Activated naive CD8-positive, alpha-beta T cell treated with anti-CD3 and anti-CD28 coated beads for 36 hours (primary cell): ENCODE data around the gene MGAT5. TPM values are rescaled to one million over a fixed set of nuclear protein-coding genes. Genes with fewer than 3 reads are reported as not detected.
A peak's percentile ranks its signal among the peaks of the same experiment; 100 is the strongest.

Source experiments
- DNase-seq: peaks from one replicate; pipeline ENCODE4 v3.0.0; 2021
- H3K27ac Mint-ChIP-seq: one replicate; pipeline ENCODE4 v1.8.0; 2022; ENCODE audit warnings: mild to moderate bottlenecking, moderate library complexity, mixed read lengths
- H3K27me3 Mint-ChIP-seq: one replicate; pipeline ENCODE4 v1.8.0; 2022; ENCODE audit warnings: mild to moderate bottlenecking, mixed read lengths
- H3K36me3 Mint-ChIP-seq: one replicate; pipeline ENCODE4 v1.8.0; 2021; ENCODE audit warnings: mild to moderate bottlenecking, mixed read lengths
- H3K4me1 Mint-ChIP-seq: one replicate; pipeline ENCODE4 v1.8.0; 2021; ENCODE audit warnings: mixed read lengths
- H3K4me3 Mint-ChIP-seq: one replicate; pipeline ENCODE4 v1.8.0; 2022; ENCODE audit warnings: mild to moderate bottlenecking, moderate library complexity, mixed read lengths
- H3K9me3 Mint-ChIP-seq: one replicate; pipeline ENCODE4 v1.8.0; 2022; ENCODE audit warnings: mixed read lengths
- total RNA-seq, 2 experiments: library from RNA; stranded (reverse); gene quantifications; one replicate each; pipeline ENCODE4 v1.2.3, GENCODE V29; 2021

Gene MGAT5
- total RNA-seq, 2 experiments from 2014 or later = 34.0 to 34.5 TPM

- Mint-ChIP-seq H3K27me3 (no peaks in the 10 kb centered on the region), H3K4me1 (peaks cover 46% of the 10 kb centered on the region), H3K27ac (no peak overlapping the region), H3K4me3 (no peak overlapping the region), H3K9me3 (no peaks in the 10 kb centered on the region), H3K36me3 (peaks cover 47% of the 10 kb centered on the region)
- DNase-seq = no peak
Measured at GRCh38 chr2:134274121-134274520, 20.2 kb downstream of the MGAT5 start.

DNA sequence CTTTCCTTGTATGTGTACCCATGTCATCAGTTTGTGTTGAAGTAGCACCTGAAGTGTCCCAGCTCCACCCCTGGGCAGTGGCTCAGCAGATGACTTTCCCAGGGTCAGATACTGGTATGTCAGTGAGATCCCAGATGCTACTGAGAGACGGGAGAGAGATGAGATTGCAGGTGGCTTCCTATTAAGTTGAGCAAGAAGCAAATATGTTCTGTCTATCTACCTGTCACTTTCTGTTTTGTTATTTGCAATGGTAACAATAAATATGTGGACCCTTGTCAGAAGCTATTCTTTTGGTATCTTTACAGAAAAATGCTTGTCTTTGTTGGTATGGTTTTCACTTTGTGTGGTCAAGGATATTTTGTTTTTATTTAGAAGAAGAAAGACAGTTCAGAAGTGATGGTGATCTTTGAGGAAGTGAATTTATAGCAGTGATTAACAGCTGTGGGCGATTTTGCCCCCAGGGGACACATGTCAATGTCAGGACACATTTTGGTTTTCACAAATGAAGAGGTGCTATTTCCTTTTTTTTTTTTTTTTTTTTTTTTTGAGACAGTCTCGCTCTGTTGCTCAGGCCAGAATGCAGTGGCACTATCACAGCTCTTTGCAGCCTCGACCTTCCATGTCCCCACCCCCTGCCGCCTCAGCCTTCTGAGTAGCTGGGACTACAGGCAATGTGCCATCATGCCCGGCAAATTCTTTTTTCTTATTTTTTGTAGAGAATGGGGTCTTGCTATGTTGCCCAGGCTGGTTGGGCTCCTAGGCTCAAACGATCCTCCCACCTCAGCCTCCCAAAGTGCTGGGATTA lies 21.4 kb downstream of the MGAT5 start:
- no peak overlapping the region for H3K4me3 Mint-ChIP-seq
- no peaks in the 10 kb centered on the region for H3K9me3 Mint-ChIP-seq
- H3K4me1 Mint-ChIP-seq = peaks cover 37% of the 10 kb centered on the region
- no peak overlapping the region for H3K27ac Mint-ChIP-seq
- H3K36me3 Mint-ChIP-seq = peaks cover 40% of the 10 kb centered on the region
- no peak for DNase-seq
- H3K27me3 Mint-ChIP-seq = no peaks in the 10 kb centered on the region

DNA sequence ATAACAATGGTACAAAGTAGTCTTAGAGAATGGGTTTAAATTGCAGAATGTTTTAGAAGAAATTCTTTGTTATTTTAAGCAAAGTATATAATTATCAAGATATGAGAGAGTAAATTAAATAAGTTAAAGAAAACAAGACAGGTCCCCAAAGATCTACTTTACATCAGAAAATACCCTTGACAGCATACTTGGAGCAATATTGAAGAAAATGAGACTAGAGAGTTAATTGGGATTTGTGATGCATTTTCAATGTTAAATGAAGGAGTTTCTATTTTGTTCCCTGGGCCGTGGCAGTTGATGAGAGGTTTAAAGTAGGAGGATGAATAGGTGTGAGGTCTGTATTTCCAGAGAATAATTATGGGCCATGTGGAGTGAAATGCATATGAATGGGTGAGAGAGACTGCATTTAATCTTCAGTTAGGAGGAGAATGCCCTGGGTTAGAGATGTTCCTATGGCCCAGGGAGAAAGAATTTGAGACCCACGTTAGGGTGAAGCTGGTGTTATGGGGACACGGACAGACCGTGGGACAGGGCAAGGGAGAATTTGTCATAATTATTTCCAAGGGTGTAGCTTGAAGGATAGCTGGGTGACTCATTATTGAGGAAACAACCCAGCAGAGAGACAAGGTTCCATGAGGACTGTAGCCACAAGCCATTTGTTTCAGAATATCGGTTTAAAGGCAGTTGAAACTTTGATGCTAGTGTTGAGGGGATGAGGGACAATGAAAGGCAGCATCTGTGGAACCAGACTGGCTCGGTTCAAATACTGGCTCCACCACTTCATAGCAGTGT lies 22.7 kb downstream of the MGAT5 start:
- Mint-ChIP-seq H3K36me3 (peaks cover 38% of the 10 kb centered on the region), H3K9me3 (no peaks in the 10 kb centered on the region), H3K4me3 (no peak overlapping the region), H3K27ac (peak overlapping the region; percentile 1), H3K4me1 (peaks cover 38% of the 10 kb centered on the region), H3K27me3 (no peaks in the 10 kb centered on the region)
- DNase-seq = no peak

DNA sequence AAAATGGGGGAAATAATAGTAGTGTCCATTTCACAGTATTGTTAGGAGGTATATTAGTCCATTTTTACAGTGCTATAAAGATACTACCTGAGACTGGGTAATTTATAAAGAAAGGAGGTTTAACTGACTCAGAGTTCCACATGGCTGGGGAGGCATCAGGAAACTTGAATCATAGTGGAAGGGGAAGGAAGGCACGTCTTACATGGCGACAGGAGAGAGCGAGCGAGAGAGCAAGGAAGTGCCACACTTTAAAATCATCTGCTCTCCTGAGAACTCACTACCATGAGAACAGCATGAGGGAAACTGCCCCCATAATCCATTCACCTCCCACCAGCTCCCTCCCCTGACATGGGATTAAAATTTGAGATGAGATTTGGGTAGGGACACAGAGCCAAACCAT lies 23.4 kb downstream of the MGAT5 start:
- Mint-ChIP-seq H3K9me3 (no peaks in the 10 kb centered on the region), H3K36me3 (peaks cover 38% of the 10 kb centered on the region), H3K27ac (no peak overlapping the region), H3K4me3 (no peak overlapping the region), H3K4me1 (peaks cover 38% of the 10 kb centered on the region), H3K27me3 (no peaks in the 10 kb centered on the region)
- DNase-seq = no peak

GRCh38 chr2:134278553-134278952 lies 24.7 kb downstream of the MGAT5 start:
- Mint-ChIP-seq H3K4me3 (no peak overlapping the region), H3K27me3 (no peaks in the 10 kb centered on the region), H3K36me3 (peaks cover 30% of the 10 kb centered on the region), H3K4me1 (peaks cover 43% of the 10 kb centered on the region), H3K9me3 (no peaks in the 10 kb centered on the region), H3K27ac (no peak overlapping the region)
- DNase-seq = no peak

- no peaks in the 10 kb centered on the region for H3K27me3 Mint-ChIP-seq
- no peak for DNase-seq
- peaks cover 26% of the 10 kb centered on the region for H3K36me3 Mint-ChIP-seq
- H3K4me3 Mint-ChIP-seq = no peak overlapping the region
- no peaks in the 10 kb centered on the region for H3K9me3 Mint-ChIP-seq
- peaks cover 47% of the 10 kb centered on the region for H3K4me1 Mint-ChIP-seq
- no peak overlapping the region for H3K27ac Mint-ChIP-seq
Measured at GRCh38 chr2:134279417-134279816, 25.5 kb downstream of the MGAT5 start.

- Mint-ChIP-seq H3K36me3 (peaks cover 26% of the 10 kb centered on the region), H3K4me1 (peaks cover 47% of the 10 kb centered on the region), H3K27ac (no peak overlapping the region), H3K4me3 (no peak overlapping the region), H3K9me3 (no peaks in the 10 kb centered on the region), H3K27me3 (no peaks in the 10 kb centered on the region)
- DNase-seq = no peak
Measured at GRCh38 chr2:134280231-134280630, 26.4 kb downstream of the MGAT5 start.

DNA sequence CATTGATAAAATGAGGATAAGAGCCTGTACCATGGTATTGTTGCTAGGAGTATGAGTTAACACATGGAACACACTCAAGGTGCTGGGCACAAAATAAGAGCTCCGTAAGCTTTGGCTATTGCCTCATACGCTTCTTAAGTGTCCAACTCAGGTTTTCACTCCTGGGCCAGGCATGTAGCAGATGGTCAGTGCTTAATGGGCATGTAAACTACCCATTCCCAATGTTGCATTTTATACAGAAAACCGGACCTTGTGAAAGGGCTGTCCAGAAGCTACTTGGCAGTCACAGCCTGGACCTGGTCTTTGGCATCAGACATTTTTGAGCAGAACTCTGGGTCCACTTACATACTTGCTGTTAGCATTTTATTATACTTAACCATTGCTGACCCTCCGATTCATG lies 26.9 kb downstream of the MGAT5 start:
- H3K27ac Mint-ChIP-seq = no peak overlapping the region
- H3K4me3 Mint-ChIP-seq = no peak overlapping the region
- H3K36me3 Mint-ChIP-seq = peaks cover 26% of the 10 kb centered on the region
- no peaks in the 10 kb centered on the region for H3K9me3 Mint-ChIP-seq
- no peak for DNase-seq
- no peaks in the 10 kb centered on the region for H3K27me3 Mint-ChIP-seq
- peaks cover 46% of the 10 kb centered on the region for H3K4me1 Mint-ChIP-seq

GRCh38 chr2:134281815-134282419 lies 28.0 kb downstream of the MGAT5 start:
- DNase-seq = no peak

GRCh38 chr2:134282629-134283400 lies 28.9 kb downstream of the MGAT5 start:
- H3K4me1 Mint-ChIP-seq = peaks cover 40% of the 10 kb centered on the region
- peak; percentile 62 for DNase-seq
- no peaks in the 10 kb centered on the region for H3K27me3 Mint-ChIP-seq
- H3K4me3 Mint-ChIP-seq = peak overlapping the region; percentile 58
- peaks cover 23% of the 10 kb centered on the region for H3K36me3 Mint-ChIP-seq
- no peaks in the 10 kb centered on the region for H3K9me3 Mint-ChIP-seq
- peak overlapping the region; percentile 95 for H3K27ac Mint-ChIP-seq

More at GRCh38 chr2:134281815-134282419, 28.0 kb downstream of the MGAT5 start:
- Mint-ChIP-seq H3K36me3 (peaks cover 27% of the 10 kb centered on the region), H3K9me3 (no peaks in the 10 kb centered on the region), H3K4me3 (peak overlapping the region; percentile 38), H3K4me1 (peaks cover 45% of the 10 kb centered on the region), H3K27me3 (no peaks in the 10 kb centered on the region), H3K27ac (peak overlapping the region; percentile 95)

GRCh38 chr2:134283661-134284060 lies 29.8 kb downstream of the MGAT5 start:
- H3K27me3 Mint-ChIP-seq = no peaks in the 10 kb centered on the region
- no peaks in the 10 kb centered on the region for H3K9me3 Mint-ChIP-seq
- peak overlapping the region; percentile 95 for H3K27ac Mint-ChIP-seq

DNA sequence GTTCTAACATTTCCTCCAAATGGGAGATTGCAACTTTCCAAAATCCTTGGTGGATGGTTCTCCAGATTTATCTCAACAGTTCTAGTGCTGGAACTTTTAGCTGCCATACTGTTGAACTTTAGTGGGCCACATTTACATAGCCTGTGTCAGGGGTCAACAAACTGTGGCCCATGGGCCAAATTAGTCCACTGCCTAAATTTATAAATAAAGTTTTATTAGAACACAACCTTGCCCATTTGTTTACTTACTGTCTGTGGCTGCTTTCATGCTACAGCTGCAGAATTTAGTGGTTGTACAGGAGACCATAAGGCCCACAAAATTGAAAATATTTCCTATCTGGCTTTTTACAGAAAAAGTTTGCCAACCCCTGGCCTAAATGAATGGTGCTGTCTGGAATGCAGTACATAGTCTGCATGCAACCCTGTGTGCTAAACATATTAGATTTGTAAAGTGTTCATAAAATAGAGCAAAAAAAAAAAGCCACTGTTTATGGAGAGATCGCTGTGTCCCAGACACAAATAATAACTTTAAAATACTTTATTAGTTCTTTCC lies 30.3 kb downstream of the MGAT5 start:
- Mint-ChIP-seq H3K4me1 (peaks cover 39% of the 10 kb centered on the region), H3K27me3 (no peaks in the 10 kb centered on the region), H3K4me3 (no peak overlapping the region), H3K36me3 (peaks cover 11% of the 10 kb centered on the region), H3K9me3 (no peaks in the 10 kb centered on the region), H3K27ac (no peak overlapping the region)
- DNase-seq = no peak

More at GRCh38 chr2:134283661-134284060, 29.8 kb downstream of the MGAT5 start:
- Mint-ChIP-seq H3K4me1 (peaks cover 40% of the 10 kb centered on the region), H3K36me3 (peaks cover 16% of the 10 kb centered on the region), H3K4me3 (no peak overlapping the region)
- DNase-seq = no peak

- Mint-ChIP-seq H3K4me3 (no peak overlapping the region), H3K4me1 (peaks cover 27% of the 10 kb centered on the region), H3K36me3 (peaks cover 15% of the 10 kb centered on the region), H3K27ac (peak overlapping the region; percentile 36), H3K27me3 (no peaks in the 10 kb centered on the region), H3K9me3 (no peaks in the 10 kb centered on the region)
- DNase-seq = no peak
Measured at GRCh38 chr2:134287323-134287722, 33.5 kb downstream of the MGAT5 start.

DNA sequence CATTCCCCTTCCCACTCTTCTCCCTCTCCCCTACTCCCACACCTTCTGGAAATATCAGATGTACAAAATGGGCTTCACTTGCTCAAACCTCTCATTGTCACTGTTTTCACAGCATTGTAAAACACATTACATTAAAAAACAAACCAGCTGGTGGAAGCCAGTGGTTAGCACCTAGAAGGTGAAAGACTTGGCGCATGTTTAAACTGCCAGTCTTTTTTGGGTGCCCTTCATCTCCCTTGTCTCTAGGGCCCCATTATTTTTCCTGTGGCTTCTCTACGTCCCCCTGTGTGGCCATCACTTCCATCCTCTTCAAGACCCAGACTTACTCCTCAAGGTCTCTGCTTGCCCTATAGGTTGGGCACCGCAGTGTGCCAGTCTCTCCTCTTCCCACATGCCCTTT lies 34.9 kb downstream of the MGAT5 start:
- H3K27ac Mint-ChIP-seq = no peak overlapping the region
- H3K4me1 Mint-ChIP-seq = peaks cover 21% of the 10 kb centered on the region
- H3K36me3 Mint-ChIP-seq = peaks cover 17% of the 10 kb centered on the region
- H3K27me3 Mint-ChIP-seq = no peaks in the 10 kb centered on the region
- DNase-seq = no peak
- no peak overlapping the region for H3K4me3 Mint-ChIP-seq
- H3K9me3 Mint-ChIP-seq = no peaks in the 10 kb centered on the region
